GM04503 (cell line): ENCODE data around the gene DLG1.

Source experiments
- DNase-seq: peaks from one replicate; pipeline ENCODE4 v3.0.0-alpha.2; 2012; ENCODE audit warnings: low read depth

The DLG1 gene

DNA sequence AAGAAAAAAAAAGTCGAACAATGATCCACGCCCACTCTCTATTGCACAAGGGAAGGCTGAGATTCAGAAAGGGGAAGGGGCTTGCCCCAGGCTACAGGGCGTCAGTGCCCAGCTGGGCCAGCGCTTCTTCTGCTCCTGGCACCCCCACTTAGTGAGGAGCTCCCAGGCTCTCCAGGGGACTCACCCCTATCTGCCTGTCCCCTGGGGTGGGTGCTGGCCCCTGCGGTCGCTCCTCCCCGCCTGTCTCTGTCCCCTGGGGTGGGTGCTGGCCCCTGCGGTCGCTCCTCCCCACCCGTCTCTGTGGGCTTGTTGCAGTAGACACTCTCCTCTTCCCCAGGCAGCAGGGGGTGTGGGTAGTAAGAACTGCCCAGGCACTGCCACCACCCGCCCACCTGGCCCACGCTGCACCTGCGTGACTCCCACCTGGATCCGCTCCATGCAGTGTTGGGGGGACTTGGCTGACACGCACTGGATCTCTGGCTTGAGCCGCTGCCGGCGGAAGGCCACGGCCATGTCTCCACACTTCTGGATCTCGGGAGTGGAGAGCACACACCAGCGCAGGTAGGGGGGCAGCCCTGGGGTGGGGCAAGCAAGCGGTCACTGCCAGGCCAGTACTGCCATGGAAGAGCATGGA, 283.4 kb downstream of the DLG1 start:
- no peak for DNase-seq

DNA sequence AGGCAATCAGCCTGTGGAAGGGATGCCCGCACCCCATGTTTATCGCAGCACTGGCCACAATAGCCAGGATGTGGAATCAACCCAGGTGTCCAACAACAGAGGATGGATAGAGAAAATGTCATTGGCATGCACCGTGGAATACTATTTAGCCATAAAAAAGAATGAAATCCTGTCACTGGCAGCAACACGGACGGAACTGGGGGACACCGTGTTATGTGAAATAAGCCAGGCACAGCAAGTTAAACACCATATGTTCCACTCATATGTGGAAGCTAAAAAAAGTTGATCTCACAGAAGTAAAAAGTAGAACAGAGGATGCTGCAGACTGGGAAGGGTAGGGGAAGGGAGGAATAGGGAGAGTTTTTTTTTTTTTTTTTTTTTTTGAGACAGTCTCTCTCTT, 284.4 kb downstream of the DLG1 start:
- DNase-seq: no peak

DNA sequence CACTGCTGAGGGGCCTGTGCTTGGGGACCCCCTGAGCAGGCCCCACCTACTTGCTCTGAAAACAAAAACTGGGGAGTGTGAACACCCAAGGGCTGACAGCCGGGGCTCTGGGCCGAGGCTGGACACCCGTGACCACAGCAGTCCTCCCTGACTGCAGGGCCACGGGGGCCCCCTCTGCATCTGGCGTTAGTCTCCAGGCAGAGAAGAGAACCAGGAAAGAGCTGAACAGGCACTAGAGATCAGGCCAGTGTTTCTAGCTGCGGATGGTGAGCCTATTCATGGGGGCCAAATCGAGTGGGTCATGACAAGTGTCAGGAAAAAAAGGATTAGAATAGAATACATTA, 285.9 kb downstream of the DLG1 start:
- DNase-seq: no peak

DNA sequence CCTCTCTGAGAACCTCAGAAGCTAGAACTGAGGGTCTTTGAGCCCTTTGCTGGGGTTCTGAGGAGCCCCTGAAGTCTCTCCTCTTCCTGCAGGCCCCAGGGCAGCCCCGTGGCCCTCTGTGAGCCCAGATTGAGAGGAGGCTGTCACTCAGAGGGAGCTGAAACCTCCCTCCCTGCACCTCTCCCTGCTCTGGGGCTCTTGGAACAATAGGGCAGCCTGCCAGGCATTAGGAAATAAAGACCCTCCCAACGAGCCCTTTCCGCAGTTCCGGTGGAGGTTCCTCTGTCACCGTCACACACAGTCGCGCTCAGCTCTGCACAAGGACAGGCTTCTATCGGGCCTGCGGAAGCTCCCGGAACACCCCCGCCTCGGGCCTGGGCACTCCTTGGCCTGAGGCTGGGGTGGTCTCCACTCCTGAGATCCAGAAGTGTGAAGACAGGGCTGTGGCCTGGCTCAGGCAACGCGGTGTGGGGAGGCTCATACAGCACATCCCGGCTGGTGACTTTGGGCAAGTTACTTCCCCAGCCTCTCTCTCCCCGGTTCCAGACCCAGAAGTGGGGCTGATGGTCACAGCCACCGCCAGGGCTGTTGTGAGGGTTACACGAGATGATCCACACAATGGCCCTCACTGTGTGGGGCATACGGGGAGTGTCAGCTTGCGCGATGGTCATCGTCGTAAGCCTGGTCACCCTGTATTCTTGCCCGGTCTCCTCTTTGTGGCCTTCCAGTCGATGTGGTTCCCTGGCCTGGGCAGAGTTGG, 286.5 kb downstream of the DLG1 start:
- no peak for DNase-seq

DNA sequence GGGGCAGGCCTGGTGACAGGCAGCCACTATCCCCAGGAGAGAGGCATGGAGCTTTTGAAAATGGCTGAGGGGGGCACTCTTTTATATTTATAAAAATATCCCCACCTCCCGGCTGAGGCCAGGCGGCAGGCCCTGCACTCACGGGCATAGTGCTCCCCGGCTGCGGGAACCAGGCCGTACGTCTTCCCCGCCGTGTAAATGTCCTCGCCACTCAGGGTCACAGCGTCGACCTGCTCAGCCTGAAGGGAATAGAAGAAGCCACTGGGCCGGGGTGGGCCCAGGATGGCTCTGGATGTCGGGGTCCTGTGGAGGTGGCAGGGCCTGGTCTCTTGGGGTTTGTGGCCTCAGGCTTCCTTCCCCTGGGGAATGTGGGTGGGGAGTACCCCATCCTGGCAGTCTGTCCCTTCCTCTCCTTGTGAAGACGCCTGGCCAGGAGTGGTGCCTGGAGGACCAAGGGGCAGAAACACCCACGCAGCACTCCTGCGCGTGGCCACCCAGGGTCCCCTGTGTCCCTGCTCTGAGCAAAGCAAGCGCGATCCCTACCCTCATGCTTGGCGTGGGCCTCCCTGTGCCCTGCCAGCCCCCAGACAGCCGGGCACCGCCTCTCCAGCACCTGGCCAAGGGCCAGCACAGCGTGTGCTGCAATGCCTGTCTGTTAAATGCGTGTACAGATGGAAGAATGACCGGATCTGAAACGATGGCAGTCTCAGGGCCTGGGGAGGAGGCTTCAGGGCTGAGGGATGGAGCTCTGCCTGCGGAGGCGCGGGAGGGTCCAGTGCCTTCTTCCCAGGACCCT, 287.7 kb downstream of the DLG1 start:
- no peak for DNase-seq

DNA sequence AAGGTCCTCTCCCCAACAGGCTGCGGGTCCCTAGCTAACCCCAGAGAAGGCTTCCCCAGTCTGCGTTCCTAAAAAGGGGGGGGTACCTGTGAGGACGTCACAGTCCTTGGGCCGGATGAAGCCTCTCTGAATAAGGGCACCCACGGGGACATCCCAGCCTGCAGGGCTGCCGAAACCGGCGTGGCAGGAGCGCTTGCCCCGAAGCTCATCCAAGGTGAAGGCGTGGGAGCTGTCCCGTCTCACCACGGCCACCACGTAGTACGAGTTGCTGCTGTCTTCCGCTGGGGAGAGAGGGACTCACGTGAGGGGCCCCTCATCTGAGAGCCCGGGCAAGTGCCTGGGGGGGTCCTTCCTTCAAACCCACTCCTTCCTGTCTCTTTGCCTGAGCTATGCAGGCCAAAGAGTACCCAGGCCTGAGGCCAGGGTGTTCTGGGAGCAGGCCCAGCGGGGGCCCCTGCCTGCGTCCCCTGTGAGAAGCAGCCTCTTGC, 288.8 kb downstream of the DLG1 start:
- no peak for DNase-seq

DNA sequence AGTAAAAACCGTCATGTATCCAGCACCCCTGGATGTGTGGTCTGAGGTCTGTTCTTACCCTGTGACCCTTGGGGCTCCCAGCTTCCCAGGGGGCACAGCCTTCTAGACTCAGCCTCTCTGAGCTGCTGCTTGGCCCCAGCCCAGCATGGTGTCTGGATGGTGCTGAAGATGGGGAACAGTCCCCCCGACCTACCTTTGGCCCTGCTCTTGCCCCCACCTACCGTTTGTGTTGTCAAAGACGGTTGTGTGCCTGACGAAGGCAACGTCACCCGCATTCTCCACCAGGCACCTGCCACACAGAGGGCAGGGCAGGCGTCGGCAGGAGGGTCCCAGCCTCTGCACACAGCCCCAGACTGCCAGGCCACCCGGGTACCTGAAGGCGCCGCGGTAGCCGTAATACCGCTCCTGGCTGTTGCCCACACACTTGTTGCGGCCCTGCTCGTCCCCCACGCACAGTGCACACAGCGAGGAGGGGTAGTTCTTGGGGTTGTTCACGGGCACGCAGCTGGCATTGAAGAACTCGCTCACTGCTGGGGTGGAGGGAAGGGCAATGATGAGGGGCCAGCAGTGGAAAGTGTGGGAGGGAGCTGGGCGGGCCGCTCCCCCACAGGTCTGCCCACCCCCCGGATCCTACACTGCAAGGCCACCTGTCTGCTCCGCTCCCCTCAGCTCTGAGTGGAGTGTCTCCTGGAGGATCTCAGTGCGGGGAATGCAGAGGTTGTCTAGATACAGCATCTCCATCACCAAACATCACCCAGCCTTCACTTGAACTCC, 289.8 kb downstream of the DLG1 start:
- DNase-seq: no peak

DNA sequence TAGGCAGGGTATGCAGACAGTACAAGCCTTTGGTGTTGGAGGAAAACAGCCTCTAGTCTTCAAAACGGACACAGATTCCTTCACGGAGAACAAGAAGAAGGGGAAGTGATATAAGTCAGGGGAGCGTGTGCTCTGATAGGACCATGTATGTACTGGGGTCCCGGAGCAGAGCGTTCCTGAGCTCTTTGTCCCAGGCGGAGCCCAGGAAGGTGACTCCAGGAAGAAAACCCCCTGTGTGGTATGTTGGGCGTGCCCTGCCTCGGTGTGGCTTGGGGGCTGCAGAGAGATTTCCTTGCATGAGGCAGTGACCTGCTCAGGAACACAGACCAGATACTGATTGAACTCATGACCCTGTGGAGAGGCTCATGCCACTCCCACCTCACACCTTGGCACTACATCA, 290.5 kb downstream of the DLG1 start:
- DNase-seq: no peak

DNA sequence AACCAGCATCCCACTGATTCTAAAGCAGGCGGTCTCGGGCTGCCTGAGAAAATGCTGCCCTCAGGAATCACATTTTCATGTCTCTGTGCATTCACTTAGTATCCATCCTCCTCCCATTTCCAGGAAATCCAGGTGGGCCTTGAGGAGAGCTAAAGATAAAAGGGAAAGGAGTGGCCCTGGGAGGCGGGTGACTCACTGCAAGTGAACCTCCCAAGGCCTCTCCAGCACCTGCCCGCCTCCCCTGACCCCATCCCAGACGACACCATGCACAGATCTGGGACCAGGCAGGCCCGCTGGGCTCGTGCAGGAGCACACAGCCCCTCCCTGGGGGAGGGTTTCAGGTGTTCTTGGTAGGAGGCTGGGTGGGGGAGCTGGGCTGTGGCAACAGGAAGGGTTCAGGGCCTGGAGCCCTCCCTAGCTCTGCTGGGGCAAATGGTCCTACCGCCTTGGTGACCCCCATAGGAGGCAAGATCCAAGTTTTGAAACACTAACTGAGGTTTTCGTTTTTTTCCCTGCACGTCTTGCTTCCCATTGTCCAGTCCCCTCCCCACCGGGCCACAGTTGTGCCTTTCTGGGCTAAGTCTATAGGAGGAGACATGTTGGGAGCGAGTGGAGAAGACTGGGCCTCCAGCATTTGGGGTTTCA, 291.0 kb downstream of the DLG1 start:
- no peak for DNase-seq

DNA sequence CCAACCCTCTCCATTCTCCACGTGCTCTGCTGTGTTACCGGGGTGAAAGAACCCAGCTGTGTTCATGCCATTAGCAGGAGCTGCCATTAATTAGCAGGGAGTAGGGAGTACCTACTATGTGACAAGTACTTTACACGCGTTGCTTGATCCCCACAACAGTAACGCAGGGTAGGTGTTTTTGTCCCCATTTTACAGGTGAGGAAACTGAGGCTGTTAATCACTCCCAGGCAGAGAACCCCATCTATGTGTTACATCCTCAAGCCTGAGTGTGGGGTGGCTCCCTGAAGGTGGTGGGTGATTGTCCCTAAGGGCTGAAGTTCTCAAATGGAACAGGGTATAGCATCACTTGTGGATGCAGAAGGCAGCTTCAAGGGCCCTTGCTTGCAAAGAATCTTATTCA, 291.6 kb downstream of the DLG1 start:
- no peak for DNase-seq

DNA sequence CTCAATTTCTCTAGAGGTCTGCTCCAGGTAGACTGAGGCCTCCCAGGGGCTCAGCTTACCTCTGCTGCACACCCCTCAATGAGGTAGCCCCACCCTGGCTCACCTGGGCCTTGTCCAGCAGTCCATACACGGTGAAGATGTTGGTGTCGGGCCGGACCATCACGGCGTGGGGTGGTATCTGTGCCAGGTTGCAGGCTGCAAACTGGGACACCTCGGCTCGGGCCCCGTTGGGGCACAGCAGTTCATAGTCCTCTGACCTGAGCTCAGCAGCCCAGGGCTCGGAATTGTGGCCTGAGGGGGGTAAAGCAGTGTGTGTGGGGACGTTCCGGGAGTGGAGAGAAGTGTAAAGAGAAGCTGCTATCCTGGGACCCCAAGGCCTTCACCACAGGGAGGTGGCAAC, 292.0 kb downstream of the DLG1 start:
- DNase-seq: no peak

DNA sequence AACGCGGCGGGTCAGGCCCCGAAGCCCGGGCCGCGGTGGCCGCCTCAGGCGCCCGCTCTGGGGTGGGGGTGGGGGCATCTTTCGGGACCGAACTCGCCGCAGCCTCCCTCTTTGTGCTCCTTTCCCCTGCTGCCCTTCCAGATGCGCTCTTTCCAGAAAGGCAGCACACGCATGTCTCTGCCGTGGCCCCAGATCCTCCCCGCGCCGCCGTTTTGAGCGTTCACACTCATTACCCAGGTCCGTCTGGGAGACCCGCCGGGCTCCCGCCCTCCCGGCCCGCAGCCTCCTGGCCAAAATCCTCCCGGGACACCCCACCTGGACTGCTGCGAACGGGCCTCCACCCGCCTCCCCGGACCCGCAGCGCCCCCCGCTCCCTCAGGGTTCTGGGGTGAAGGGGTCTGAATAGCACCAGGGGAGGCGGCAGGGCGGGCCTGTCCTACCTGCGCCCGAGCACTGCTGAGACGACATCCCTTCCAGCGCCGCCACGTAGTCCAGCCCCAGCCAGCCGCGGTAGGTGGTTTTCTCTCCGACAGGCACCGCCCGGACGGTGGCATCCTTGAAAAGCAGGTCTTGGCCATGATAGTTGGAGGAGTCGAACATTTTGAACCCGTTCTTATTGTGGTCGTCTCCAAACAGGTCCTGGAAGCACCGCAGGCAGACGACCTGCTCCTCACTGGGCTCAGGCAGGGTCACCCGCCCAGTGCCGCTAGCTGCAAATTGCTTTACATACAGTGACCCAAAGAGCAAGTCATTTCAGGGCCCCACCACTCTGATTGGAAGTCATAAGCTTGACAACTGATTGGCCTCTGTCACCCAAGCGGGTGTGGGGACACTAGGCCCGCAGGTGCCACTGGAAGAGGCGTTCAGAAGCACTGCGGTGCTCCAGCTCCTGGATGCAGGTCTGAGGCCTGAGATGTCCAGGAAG, 294.7 kb downstream of the DLG1 start:
- DNase-seq: no peak

DNA sequence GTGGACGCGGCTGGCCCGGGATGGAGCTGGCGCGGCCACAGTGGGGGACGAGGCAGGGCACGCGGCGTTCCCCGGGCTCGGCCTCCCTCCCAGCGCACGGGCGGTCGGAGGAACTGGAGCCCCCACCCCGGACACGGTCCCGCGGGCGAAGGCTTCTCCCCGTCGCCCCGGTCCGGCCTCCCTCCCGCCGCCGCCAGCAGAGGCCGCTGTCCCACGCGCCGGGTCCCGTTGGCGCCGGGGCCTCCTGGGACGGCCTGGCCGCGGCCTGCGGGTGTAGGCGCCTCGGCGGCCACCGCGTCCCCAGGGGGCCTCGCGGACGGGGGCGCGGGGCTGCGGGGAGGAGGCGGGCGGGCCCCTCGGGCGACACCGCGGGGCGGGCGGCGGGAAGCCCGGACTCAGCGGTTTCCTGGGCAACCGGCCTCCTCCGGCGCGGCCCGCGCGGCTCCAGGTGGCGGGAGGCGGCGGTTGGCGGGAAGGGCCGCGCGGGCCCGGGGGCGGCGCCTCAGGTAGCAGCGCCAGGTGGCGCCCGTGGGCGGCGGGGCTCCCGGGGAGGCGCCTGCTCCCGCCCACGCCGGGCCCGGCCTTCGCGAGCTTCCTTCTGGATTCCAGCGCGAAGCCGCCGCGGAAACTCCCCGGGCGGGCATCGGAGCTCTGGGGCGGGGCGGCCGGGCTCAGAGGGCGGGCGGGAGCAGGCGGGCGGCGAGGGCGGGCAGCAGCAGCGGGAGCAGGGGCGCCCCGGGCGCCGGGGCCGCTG, 295.5 kb downstream of the DLG1 start:
- no peak for DNase-seq

DNA sequence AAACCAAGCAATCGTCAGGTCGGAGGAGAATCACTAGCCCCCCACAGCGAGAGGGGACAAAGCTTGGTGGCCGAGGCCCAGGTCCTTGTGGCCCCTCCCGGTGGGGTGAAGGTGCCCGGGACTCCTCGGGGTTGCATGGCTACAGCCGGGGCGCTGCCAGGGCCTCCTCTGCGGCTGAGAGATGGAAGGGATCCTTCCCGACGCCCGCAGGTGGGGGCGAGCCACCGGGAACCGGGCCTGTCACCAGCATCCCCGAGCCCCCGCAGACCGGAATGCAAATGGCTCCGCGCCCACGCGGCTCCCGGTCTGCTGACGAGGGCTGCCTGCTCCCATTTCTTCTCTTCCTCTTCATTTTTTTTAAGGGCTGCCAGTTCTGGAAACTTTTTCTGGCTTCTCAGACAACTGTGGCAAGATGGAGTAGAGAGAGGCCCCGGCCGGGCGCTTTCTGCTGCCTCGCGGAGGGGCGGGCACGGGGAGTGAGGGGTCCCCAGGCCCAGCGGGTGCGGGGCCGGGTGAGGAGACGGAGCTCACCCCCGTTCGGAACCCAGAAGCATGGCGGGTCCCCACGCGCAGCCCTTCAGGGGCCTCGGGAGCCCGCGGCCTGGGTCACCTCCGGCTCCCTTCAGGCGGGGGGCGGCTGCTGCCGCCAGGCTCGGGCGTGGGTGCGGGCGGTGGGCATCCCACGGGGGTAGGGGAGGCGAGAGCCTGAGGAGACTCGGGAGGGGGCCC, 296.3 kb downstream of the DLG1 start:
- no peak for DNase-seq

DNA sequence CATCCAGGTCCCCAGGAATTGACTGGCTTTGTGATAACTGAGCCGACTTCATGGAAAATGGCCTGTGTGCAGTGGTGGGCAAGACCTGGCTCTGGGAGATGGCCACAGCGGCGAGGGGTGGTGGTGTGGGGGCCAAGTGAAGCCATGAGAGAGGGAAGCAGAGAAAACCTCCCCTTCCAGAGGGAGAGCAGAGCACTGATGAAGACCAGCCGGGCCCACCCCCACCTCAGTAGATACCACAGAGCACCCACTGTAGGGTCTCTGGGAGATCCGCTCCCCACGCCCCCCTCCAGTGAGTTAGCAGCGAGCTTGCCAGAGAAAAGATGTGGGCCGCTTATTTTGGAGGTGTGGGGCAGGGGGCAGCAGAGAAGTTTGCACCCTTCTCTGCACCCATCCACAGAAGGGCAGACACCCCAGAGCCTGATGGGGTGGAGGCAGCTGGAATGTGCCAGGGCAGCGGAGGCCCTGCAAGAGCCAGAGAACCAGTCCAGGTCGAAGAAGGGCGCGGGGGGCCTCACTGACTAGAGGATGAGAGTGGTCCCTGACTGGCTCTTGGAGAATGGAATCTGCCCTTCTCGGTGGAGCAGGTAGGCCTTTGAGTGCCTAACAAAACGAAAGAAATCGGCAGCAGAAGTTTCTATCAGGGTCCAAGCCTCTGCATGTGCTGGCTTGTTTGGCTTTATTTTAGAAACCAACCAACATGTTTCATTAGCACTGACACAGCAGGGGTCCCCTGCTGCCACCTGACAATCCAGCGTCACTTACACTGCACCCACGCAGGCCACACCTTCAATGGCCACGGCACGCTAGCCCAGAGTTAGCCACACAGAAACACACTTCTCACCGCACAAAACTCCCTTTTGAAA, 297.1 kb downstream of the DLG1 start:
- DNase-seq: no peak

DNA sequence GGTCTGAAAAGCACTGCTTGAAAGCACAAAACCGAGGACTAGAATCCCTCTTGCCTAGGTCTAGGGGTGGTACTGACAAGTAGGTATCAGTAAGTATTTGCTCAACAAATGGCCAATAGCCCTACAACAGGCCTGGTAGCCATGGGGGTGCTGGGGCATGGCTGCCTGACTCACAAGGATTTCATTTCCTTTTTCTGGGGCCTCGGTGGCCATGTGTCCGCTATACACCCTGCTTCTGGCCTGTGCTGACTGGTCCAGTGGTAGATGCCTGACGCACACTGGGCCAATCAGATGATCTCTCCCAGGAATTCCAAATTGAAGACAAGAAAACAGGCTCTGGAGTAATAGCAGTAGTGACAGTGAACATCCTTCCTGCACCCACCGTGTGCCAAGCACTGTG, 298.2 kb downstream of the DLG1 start:
- DNase-seq: no peak

DNA sequence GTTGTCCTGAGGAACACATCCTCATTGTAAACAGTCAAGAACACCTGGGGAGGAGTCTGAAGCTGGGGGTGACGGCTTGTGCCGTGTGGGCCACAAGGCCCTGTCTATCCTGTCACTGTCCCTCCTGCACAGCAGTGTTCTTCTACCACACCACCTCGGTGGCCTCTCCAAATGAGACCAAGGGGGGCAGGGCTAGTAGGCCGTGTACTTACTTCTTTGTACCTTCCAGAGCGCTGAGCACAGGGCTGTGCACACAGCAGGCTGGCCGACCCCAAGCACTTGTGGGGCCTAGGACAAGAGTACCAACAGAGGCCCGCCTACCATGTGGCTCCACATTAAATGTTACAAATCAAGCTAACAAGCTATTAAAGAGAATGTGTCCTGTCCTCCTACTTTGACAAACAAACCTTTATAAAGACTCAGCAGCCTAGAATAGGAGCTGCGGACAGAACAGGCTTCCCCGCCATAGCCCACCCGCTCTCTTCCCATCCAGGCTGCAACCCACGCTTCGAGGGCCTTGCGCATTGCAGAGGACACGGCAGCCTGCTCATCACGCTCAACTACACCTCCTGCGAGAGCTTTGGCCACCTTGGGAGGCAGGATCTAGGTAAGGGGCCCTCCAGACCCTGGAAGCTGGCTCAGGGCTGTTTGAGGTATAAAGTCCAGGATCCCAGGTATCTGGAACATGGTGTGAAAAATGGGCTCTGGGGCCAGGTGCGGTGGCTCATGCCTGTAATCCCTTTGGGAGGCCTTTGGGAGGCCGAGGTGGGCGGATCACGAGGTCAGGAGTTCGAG, 299.2 kb downstream of the DLG1 start:
- DNase-seq: no peak
